ENCODE measurements around the gene TCP1.

Gene TCP1

DNA sequence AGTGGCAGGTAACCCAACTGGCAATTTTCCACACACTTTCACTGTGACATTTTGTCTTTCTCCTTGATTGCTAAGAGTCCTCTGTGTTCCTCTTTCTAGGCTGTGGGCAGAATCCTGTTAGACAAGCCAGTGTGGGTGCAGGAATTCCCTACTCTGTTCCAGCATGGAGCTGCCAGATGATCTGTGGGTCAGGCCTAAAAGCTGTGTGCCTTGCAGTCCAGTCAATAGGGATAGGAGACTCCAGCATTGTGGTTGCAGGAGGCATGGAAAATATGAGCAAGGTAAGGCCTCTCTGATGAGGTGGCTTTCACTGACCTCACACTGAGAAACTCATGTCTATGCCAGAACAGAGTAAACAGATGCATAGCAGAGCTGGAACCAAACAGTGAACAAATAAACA lies 22.5 kb downstream of the TCP1 start:
- no peaks in the 10 kb centered on the region for H3K27me3 ChIP-seq (ENCODE audit: insufficient read depth, insufficient read length)
- H3K4me1 ChIP-seq (ENCODE audit: insufficient read depth, insufficient read length), result no peaks in the 10 kb centered on the region
- H3K36me3 ChIP-seq (ENCODE audit: insufficient read depth, insufficient read length, low read length), result peaks cover 79% of the 10 kb centered on the region
- H3K4me3 ChIP-seq (ENCODE audit: insufficient read length, low read depth), result no peak overlapping the region
- no peak overlapping the region for H3K9ac ChIP-seq (ENCODE audit: insufficient read length, low read depth)
- DNase-seq (ENCODE audit: low read depth, low spot score), result no peak
- H3K9me3 ChIP-seq (ENCODE audit: insufficient read depth, low read length), result peaks cover 3% of the 10 kb centered on the region; the same call in 1 of the 2 replicates
- TF ChIP-seq YY1 (IDR thresholded peaks at IDR 0.05; ENCODE audit: insufficient read depth, insufficient read length) (no peak), ZNF274 (IDR thresholded peaks at IDR 0.05; ENCODE audit: low read depth, low read length) (no peak), SUZ12 (IDR thresholded peaks at IDR 0.05; ENCODE audit: extremely low read depth, insufficient read depth, insufficient read length) (no peak)

DNA sequence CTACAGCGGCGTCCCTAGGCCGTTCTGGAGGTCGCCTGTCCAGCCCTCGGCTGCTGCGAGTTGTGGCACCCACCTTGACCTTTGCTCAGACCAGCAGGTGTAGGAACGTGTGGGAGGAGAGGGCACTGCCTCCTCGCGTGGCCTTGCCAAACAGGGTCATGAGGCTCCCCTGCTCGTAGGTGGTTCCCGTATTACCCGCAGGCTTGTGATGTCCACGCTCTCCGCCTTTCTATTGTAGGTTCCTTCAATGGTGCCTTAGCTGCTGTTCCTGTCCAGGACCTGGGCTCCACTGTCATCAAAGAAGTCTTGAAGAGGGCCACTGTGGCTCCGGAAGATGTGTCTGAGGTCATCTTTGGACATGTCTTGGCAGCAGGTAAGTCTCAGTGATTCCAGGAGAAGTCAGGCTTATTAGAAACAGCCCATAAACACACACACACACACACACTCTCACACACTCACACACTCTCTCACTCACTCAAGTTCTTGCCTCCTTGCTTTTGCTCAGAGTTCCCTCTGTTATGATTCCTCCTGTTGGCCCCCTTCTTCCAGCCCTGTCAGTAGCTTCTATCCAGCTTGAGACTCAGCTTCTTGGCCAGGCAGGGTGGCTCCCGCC lies 26.6 kb downstream of the TCP1 start:
- peak overlapping the region; percentile 89 for H3K4me3 ChIP-seq (ENCODE audit: insufficient read length, low read depth)
- DNase-seq (ENCODE audit: low read depth, low spot score), result no peak
- no peaks in the 10 kb centered on the region for H3K4me1 ChIP-seq (ENCODE audit: insufficient read depth, insufficient read length)
- H3K9ac ChIP-seq (ENCODE audit: insufficient read length, low read depth), result peak overlapping the region; percentile 84
- H3K9me3 ChIP-seq (ENCODE audit: insufficient read depth, low read length), result no peaks in the 10 kb centered on the region
- no peak for TF ChIP-seq YY1 (IDR thresholded peaks at IDR 0.05; ENCODE audit: insufficient read depth, insufficient read length)
- TF ChIP-seq ZNF274 (IDR thresholded peaks at IDR 0.05; ENCODE audit: low read depth, low read length), result no peak
- no peak for TF ChIP-seq SUZ12 (IDR thresholded peaks at IDR 0.05; ENCODE audit: extremely low read depth, insufficient read depth, insufficient read length)
- H3K36me3 ChIP-seq (ENCODE audit: insufficient read depth, insufficient read length, low read length), result peaks cover 48% of the 10 kb centered on the region
- H3K27me3 ChIP-seq (ENCODE audit: insufficient read depth, insufficient read length), result no peaks in the 10 kb centered on the region

GRCh38 chr6:159761873-159762680 lies 27.3 kb downstream of the TCP1 start, which contains the start of gene ACAT2:
TSS of gene ACAT2 (plus strand) at chr6:159762045. CDS start at chr6:159762088, 43 bp downstream.
- no peaks in the 10 kb centered on the region for H3K9me3 ChIP-seq (ENCODE audit: insufficient read depth, low read length)
- TF ChIP-seq YY1 (IDR thresholded peaks at IDR 0.05; ENCODE audit: insufficient read depth, insufficient read length) (no peak), ZNF274 (IDR thresholded peaks at IDR 0.05; ENCODE audit: low read depth, low read length) (no peak), SUZ12 (IDR thresholded peaks at IDR 0.05; ENCODE audit: extremely low read depth, insufficient read depth, insufficient read length) (no peak)
- H3K9ac ChIP-seq (ENCODE audit: insufficient read length, low read depth), result peak within 1 kb of the TSS; percentile 96
- no peaks in the 10 kb centered on the region for H3K4me1 ChIP-seq (ENCODE audit: insufficient read depth, insufficient read length)
- DNase-seq (ENCODE audit: low read depth, low spot score), result peak; percentile 82
- H3K4me3 ChIP-seq (ENCODE audit: insufficient read length, low read depth), result peak within 1 kb of the TSS; percentile 89
- no peaks in the 10 kb centered on the region for H3K27me3 ChIP-seq (ENCODE audit: insufficient read depth, insufficient read length)
- H3K36me3 ChIP-seq (ENCODE audit: insufficient read depth, insufficient read length, low read length), result peaks cover 43% of the 10 kb centered on the region

GRCh38 chr6:159761129-159761872 lies 28.1 kb downstream of the TCP1 start:
- H3K4me3 ChIP-seq (ENCODE audit: insufficient read length, low read depth), result peak overlapping the region; percentile 70
- H3K4me1 ChIP-seq (ENCODE audit: insufficient read depth, insufficient read length), result no peaks in the 10 kb centered on the region
- peaks cover 45% of the 10 kb centered on the region for H3K36me3 ChIP-seq (ENCODE audit: insufficient read depth, insufficient read length, low read length)
- no peak for TF ChIP-seq YY1 (IDR thresholded peaks at IDR 0.05; ENCODE audit: insufficient read depth, insufficient read length)
- H3K27me3 ChIP-seq (ENCODE audit: insufficient read depth, insufficient read length), result no peaks in the 10 kb centered on the region
- DNase-seq (ENCODE audit: low read depth, low spot score), result no peak
- peak overlapping the region; percentile 87 for H3K9ac ChIP-seq (ENCODE audit: insufficient read length, low read depth)
- H3K9me3 ChIP-seq (ENCODE audit: insufficient read depth, low read length), result no peaks in the 10 kb centered on the region

DNA sequence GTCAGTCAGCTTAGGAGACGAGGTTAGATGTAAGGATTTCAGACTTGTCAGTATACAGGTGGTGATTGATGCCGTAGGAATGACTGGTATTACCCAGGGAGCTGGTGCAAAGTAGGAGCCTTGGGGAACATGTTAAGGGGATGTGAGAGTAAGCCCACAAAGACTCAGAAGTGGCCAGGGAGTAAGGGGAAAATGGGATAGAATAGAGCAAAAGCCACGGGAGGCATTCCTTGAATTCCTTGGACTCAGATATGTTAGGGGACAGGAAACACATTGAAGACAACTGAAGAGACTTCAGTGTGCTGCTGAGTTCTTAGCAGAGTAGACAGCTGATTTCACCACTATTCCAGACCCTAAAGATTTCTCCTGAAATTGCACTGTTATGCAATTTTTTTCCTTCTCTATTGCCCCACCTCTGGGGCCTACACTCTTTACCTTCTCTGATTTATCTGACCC lies 28.8 kb downstream of the TCP1 start:
- H3K9ac ChIP-seq (ENCODE audit: insufficient read length, low read depth), result peak overlapping the region; percentile 87
- peak overlapping the region; percentile 70 for H3K4me3 ChIP-seq (ENCODE audit: insufficient read length, low read depth)
- DNase-seq (ENCODE audit: low read depth, low spot score), result peak; percentile 68
- no peaks in the 10 kb centered on the region for H3K27me3 ChIP-seq (ENCODE audit: insufficient read depth, insufficient read length)
- H3K4me1 ChIP-seq (ENCODE audit: insufficient read depth, insufficient read length), result no peaks in the 10 kb centered on the region
- peaks cover 45% of the 10 kb centered on the region for H3K36me3 ChIP-seq (ENCODE audit: insufficient read depth, insufficient read length, low read length)
- no peaks in the 10 kb centered on the region for H3K9me3 ChIP-seq (ENCODE audit: insufficient read depth, low read length)
- TF ChIP-seq SUZ12 (IDR thresholded peaks at IDR 0.05; ENCODE audit: extremely low read depth, insufficient read depth, insufficient read length), result no peak
- no peak for TF ChIP-seq YY1 (IDR thresholded peaks at IDR 0.05; ENCODE audit: insufficient read depth, insufficient read length)
- TF ChIP-seq ZNF274 (IDR thresholded peaks at IDR 0.05; ENCODE audit: low read depth, low read length), result no peak

- peaks cover 47% of the 10 kb centered on the region for H3K36me3 ChIP-seq (ENCODE audit: insufficient read depth, insufficient read length, low read length)
- H3K27me3 ChIP-seq (ENCODE audit: insufficient read depth, insufficient read length), result no peaks in the 10 kb centered on the region
- H3K4me1 ChIP-seq (ENCODE audit: insufficient read depth, insufficient read length), result no peaks in the 10 kb centered on the region
- H3K9ac ChIP-seq (ENCODE audit: insufficient read length, low read depth), result no peak overlapping the region
- no peak for TF ChIP-seq YY1 (IDR thresholded peaks at IDR 0.05; ENCODE audit: insufficient read depth, insufficient read length)
- TF ChIP-seq SUZ12 (IDR thresholded peaks at IDR 0.05; ENCODE audit: extremely low read depth, insufficient read depth, insufficient read length), result no peak
- no peaks in the 10 kb centered on the region for H3K9me3 ChIP-seq (ENCODE audit: insufficient read depth, low read length)
- no peak overlapping the region for H3K4me3 ChIP-seq (ENCODE audit: insufficient read length, low read depth)
- no peak for DNase-seq (ENCODE audit: low read depth, low spot score)
Measured at GRCh38 chr6:159759645-159760044, 29.8 kb downstream of the TCP1 start.
